H1 (cell line): ENCODE data around the gene APOBEC3G. TPM values are rescaled to one million over a fixed set of nuclear protein-coding genes. Genes with fewer than 3 reads are reported as not detected.

ENCODE experiments used
- ATF2 ChIP-seq: IDR thresholded peaks from 2 replicates; pipeline ENCODE4 v1.6.1; 2012; ENCODE audit warnings: low read length, inconsistent platforms
- CHD7 ChIP-seq: fragments of 300-600 bp; sonication (generic); IDR thresholded peaks from 2 replicates; pipeline ENCODE4 v1.7.1; 2012; ENCODE audit warnings: low read length, moderate library complexity, mild to moderate bottlenecking, inconsistent platforms; ENCODE audit not compliant: insufficient replicate concordance
- JUN ChIP-seq: IDR thresholded peaks from 2 replicates; pipeline ENCODE4 v1.6.1; 2011; ENCODE audit warnings: low read depth, mild to moderate bottlenecking, improper control_type of control experiment, low read length
- NANOG ChIP-seq: IDR thresholded peaks from 2 replicates; pipeline ENCODE4 v1.6.1; 2011; ENCODE audit warnings: low read length, low read depth, mild to moderate bottlenecking, inconsistent platforms; ENCODE audit not compliant: insufficient read depth, poor library complexity, severe bottlenecking
- PHF8 ChIP-seq: fragments of 200-600 bp; sonication (generic); conservative IDR thresholded peaks from 2 replicates; pipeline ENCODE4 v1.7.1; 2012; ENCODE audit warnings: low read depth, mild to moderate bottlenecking, inconsistent platforms, low read length, moderate library complexity
- RXRA ChIP-seq: IDR thresholded peaks from 2 replicates; pipeline ENCODE4 v1.6.1; 2011; ENCODE audit warnings: low read depth, mild to moderate bottlenecking, low read length, moderate library complexity; ENCODE audit not compliant: insufficient read depth
- TCF12 ChIP-seq: IDR thresholded peaks from 2 replicates; pipeline ENCODE4 v1.6.1; 2011; ENCODE audit warnings: low read depth, mild to moderate bottlenecking, low read length
- polyA plus RNA-seq, 7 experiments: library from polyadenylated mRNA; depleted of rRNA in 3 of 7; stranded (reverse) in 5 of 7; unstranded in 2 of 7; fragments of >200 nt in 5 of 7; fragments of 200-250 nt in 2 of 7; gene quantifications; 1 replicate in 5 of 7; 2 replicates in 1 of 7; 4 replicates in 1 of 7; pipeline versions ENCODE4 v1.2.1 to v1.2.3, GENCODE V29; 2011 to 2013; ENCODE audit warnings: missing spikeins in 2 of 7, mixed read lengths in 2 of 7
- total RNA-seq: library from RNA; stranded (reverse); fragmentation: NEBNext Ultra II Directional; extraction: Animal tissue kit (Norgen Biotek cat#: 25700); gene quantifications from 2 replicates; pipeline ENCODE4 v1.2.1, GENCODE V29; 2021

APOBEC3G gene
- total and polyA plus RNA-seq, 2 of the 8 experiments (the other 6 are each of a cell fraction or from before 2014, with no cell fraction given) = 1.7 to 2.0 TPM

- TF ChIP-seq CHD7 (no peak), ATF2 (no peak), NANOG (no peak), RXRA (no peak), PHF8 (no peak), JUN (no peak), TCF12 (no peak)
These were observed 26.4 kb downstream of the APOBEC3G start (continued) for GRCh38 chr22:39103431-39103830.
